HepG2 (cell line): Measurements from ENCODE around the gene CPED1. TPM values are rescaled to one million over a fixed set of nuclear protein-coding genes. Genes with fewer than 3 reads are reported as not detected.

Experiments
- polyA plus RNA-seq, 8 experiments: library from polyadenylated mRNA; depleted of rRNA in 3 of 8; stranded (reverse) in 7 of 8; unstranded in 1 of 8; fragments of >200 nt; fragmentation: Illumina TruSeq in 4 of 8; extraction: Trizol in 4 of 8; gene quantifications; 2 replicates each; pipeline versions ENCODE4 v1.2.1 to v1.2.3, GENCODE V29; 2011 to 2016; ENCODE audit warnings: low read depth in 4 of 8, missing spikeins in 1 of 8, mixed read lengths in 1 of 8; ENCODE audit not compliant: insufficient read depth in 1 of 8
- small RNA-seq, 3 experiments: library from RNA; depleted of rRNA; stranded (forward); fragments of <200 nt; gene quantifications; one replicate each; pipeline ENCODE3, GENCODE V24; 2012; ENCODE audit warnings: low read depth in 2 of 3, low replicate concordance in 1 of 3; ENCODE audit not compliant: insufficient read length in 3 of 3, insufficient read depth in 2 of 3
- total RNA-seq, 5 experiments: library from RNA; depleted of rRNA; stranded (reverse); fragments of >200 nt; fragmentation: Illumina TruSeq; extraction: Trizol; gene quantifications; 2 replicates each; pipeline ENCODE4 v1.2.3, GENCODE V29; 2016; ENCODE audit warnings: low read depth in 1 of 5

The CPED1 gene
- total and polyA plus RNA-seq, 2 of the 13 experiments (the other 11 are each of a cell fraction or from before 2014, with no cell fraction given), result 11.5 to 27.0 TPM

Small RNA genes within 50 kb of the gene (small RNA-seq; reads per million reads assigned to genes)
- gene HMGN1P18 (0 reads per million in 3 experiments), gene RNA5SP240 (0 reads per million in 3 experiments), gene RNA5SP241 (0 reads per million in 3 experiments), gene RNU6-517P (0 to 4.8 (median 0.33) reads per million in 3 experiments)

Other genes starting within 250 kb of the CPED1 start
- gene TSPAN12, start 130.6 kb upstream of the CPED1 start, total RNA-seq (2016; rRNA removed; fragmentation: Illumina TruSeq; extraction: Trizol), result 0.70 and 0.95 TPM in 2 replicates
- 0.24 and 0.48 TPM in 2 replicates for gene TSPAN12, start 130.6 kb upstream of the CPED1 start, polyA plus RNA-seq (2011; rRNA removed)
- gene ING3, start 37.9 kb upstream of the CPED1 start, total RNA-seq (2016; rRNA removed; fragmentation: Illumina TruSeq; extraction: Trizol), result 12.8 and 17.3 TPM in 2 replicates
- 4.8 and 6.9 TPM in 2 replicates for gene ING3, start 37.9 kb upstream of the CPED1 start, polyA plus RNA-seq (2011; rRNA removed)